ENCODE results near the gene PDE9A.

DNA sequence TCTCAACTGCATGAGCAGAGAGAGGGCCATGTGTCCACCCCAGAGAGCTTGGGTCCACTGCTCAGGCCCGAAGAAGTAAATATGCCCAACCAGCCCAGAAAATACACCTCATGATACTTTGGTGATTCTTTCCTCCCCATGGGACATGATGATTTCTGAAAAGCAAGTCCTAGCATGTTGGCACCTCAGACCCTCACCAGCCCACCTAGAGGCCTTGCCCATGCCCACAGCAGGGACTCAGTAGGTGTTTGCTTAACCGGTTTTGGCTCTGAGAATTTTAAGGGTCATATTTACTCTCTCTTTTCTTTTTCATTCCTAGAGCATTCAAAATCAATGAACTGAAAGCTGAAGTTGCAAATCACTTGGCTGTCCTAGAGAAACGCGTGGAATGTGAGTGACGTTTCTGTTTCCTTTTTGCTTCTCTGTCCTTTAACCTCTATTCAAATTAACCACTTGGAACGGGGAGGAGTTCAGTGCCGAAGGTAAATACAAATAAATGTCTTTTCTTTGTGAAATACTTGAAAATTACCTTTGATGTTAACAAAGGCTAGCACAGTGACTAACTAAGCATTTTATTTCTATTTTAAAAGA lies 79.7 kb downstream of the PDE9A start:
- TF ChIP-seq, protein P1, sequence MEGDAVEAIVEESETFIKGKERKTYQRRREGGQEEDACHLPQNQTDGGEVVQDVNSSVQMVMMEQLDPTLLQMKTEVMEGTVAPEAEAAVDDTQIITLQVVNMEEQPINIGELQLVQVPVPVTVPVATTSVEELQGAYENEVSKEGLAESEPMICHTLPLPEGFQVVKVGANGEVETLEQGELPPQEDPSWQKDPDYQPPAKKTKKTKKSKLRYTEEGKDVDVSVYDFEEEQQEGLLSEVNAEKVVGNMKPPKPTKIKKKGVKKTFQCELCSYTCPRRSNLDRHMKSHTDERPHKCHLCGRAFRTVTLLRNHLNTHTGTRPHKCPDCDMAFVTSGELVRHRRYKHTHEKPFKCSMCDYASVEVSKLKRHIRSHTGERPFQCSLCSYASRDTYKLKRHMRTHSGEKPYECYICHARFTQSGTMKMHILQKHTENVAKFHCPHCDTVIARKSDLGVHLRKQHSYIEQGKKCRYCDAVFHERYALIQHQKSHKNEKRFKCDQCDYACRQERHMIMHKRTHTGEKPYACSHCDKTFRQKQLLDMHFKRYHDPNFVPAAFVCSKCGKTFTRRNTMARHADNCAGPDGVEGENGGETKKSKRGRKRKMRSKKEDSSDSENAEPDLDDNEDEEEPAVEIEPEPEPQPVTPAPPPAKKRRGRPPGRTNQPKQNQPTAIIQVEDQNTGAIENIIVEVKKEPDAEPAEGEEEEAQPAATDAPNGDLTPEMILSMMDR (IDR thresholded peaks at IDR 0.05; ENCODE audit: insufficient read depth, low read length) = no peak
- TF ChIP-seq POLR2AphosphoS5 (IDR thresholded peaks at IDR 0.05; ENCODE audit: low read depth) = no peak
- TF ChIP-seq GABPA (IDR thresholded peaks at IDR 0.05; ENCODE audit: low read depth) = no peak
- TF ChIP-seq, protein P2, sequence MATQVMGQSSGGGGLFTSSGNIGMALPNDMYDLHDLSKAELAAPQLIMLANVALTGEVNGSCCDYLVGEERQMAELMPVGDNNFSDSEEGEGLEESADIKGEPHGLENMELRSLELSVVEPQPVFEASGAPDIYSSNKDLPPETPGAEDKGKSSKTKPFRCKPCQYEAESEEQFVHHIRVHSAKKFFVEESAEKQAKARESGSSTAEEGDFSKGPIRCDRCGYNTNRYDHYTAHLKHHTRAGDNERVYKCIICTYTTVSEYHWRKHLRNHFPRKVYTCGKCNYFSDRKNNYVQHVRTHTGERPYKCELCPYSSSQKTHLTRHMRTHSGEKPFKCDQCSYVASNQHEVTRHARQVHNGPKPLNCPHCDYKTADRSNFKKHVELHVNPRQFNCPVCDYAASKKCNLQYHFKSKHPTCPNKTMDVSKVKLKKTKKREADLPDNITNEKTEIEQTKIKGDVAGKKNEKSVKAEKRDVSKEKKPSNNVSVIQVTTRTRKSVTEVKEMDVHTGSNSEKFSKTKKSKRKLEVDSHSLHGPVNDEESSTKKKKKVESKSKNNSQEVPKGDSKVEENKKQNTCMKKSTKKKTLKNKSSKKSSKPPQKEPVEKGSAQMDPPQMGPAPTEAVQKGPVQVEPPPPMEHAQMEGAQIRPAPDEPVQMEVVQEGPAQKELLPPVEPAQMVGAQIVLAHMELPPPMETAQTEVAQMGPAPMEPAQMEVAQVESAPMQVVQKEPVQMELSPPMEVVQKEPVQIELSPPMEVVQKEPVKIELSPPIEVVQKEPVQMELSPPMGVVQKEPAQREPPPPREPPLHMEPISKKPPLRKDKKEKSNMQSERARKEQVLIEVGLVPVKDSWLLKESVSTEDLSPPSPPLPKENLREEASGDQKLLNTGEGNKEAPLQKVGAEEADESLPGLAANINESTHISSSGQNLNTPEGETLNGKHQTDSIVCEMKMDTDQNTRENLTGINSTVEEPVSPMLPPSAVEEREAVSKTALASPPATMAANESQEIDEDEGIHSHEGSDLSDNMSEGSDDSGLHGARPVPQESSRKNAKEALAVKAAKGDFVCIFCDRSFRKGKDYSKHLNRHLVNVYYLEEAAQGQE (IDR thresholded peaks at IDR 0.05; ENCODE audit: insufficient replicate concordance, low read depth) = no peak
- TF ChIP-seq SPI1 (IDR thresholded peaks at IDR 0.05; ENCODE audit: borderline replicate concordance, low read depth) = no peak
